Sigmoid colon (tissue), 7 donors: Measurements from ENCODE around the gene AUTS2. TPM values are rescaled to one million over a fixed set of nuclear protein-coding genes. Genes with fewer than 3 reads are reported as not detected.

Experiments
- DNase-seq: peaks from one replicate; pipeline ENCODE4 v3.0.0-alpha.2; 2019
- H3K27ac ChIP-seq, 4 donors: fragments of 200-600 bp; sonication (generic); one replicate each; pipeline ENCODE4 v1.5.1; 2016 to 2019; ENCODE audit warnings: mild to moderate bottlenecking in 1 of 4
- H3K27me3 ChIP-seq, 3 donors: fragments of 200-600 bp; sonication (generic); one replicate each; pipeline ENCODE4 v1.5.1; 2019; ENCODE audit warnings: mild to moderate bottlenecking in 1 of 3
- H3K36me3 ChIP-seq, 4 donors: fragments of 200-600 bp; sonication (generic); one replicate each; pipeline ENCODE4 v1.5.1; 2016 to 2019
- H3K4me1 ChIP-seq, 4 donors: fragments of 200-600 bp; sonication (generic); one replicate each; pipeline ENCODE4 v1.5.1; 2017 to 2019
- H3K4me3 ChIP-seq, 4 donors: fragments of 200-600 bp; sonication (generic); one replicate each; pipeline ENCODE4 v1.5.1; 2017 to 2019; ENCODE audit warnings: mild to moderate bottlenecking in 2 of 4, moderate library complexity in 1 of 4
- H3K9me3 ChIP-seq, 4 donors: fragments of 200-600 bp in 3 of 4; sonication (generic) in 3 of 4; one replicate each; pipeline versions ENCODE4 v1.5.1 to v1.6.1; 2013 to 2019
- EP300 ChIP-seq, 4 donors: sonication (generic); formaldehyde crosslinking; IDR thresholded peaks; one replicate each; pipeline ENCODE4 v1.6.1; 2017; ENCODE audit warnings: antibody characterized with exemption in 4 of 4
- POLR2A ChIP-seq, 2 donors: fragments of 450-650 bp; IDR thresholded peaks; one replicate each; pipeline ENCODE4 v1.6.1; 2016; ENCODE audit warnings: antibody characterized with exemption in 2 of 2, mild to moderate bottlenecking in 2 of 2, moderate library complexity in 2 of 2
- POLR2AphosphoS5 ChIP-seq, 4 donors: sonication (generic); formaldehyde crosslinking; IDR thresholded peaks; one replicate each; pipeline ENCODE4 v1.6.1; 2017; ENCODE audit warnings: antibody characterized with exemption in 4 of 4
- WGBS, 2 donors: extraction: QIAGEN DNeasy Blood & Tissue Kit; methylation state at CpG; one replicate each; pipeline ENCODE4 v1.1.7; 2013; 5-methylcytosine and 5-hydroxymethylcytosine counted together
- intact Hi-C: fragments of 100-400 bp; cut with DNase I; formaldehyde crosslinking; loops from one replicate; pipeline ENCODE4 v1.15.1; 2023
- polyA plus RNA-seq, 3 donors: library from polyadenylated mRNA; stranded (reverse); fragments of 200-250 nt; gene quantifications; one replicate each; pipeline ENCODE4 v1.2.3, GENCODE V29; 2013
- total RNA-seq, 4 donors: library from RNA; depleted of rRNA; stranded (reverse); fragments of >200 nt; gene quantifications; one replicate each; pipeline ENCODE4 v1.1.0, GENCODE V29; 2016
- TF ChIP-seq, protein P1 (sequence below), 4 experiments: fragments of 450-650 bp in 3 of 4; fragments of 200-600 bp in 1 of 4; IDR thresholded peaks; one replicate each; pipeline ENCODE4 v1.5.1; 2016 to 2019; ENCODE audit warnings: antibody characterized with exemption in 4 of 4, mild to moderate bottlenecking in 3 of 4, moderate library complexity in 2 of 4
- donor health status: healthy with polysubstance abuse.
- donor health status: Bipolar disorder and iron deficiency.
- donor health status: healthy.

The AUTS2 gene
- total and polyA plus RNA-seq, 7 donors, result 3.6 to 55.7 (median 25.5) TPM

- Histone ChIP-seq H3K9me3 (no peaks in the 10 kb centered on the region), H3K27ac (no peak overlapping the region), H3K36me3 (no peaks in the 10 kb centered on the region), H3K27me3 (no peaks in the 10 kb centered on the region), H3K4me1 (peaks cover 0 to 38% (median 28%) of the 10 kb centered on the region in 4 donors), H3K4me3 (no peak overlapping the region)
- WGBS, 2 donors, result 78 to 87% methylated on average over 2 of the region's 2 CpGs
- TF ChIP-seq, protein P1, sequence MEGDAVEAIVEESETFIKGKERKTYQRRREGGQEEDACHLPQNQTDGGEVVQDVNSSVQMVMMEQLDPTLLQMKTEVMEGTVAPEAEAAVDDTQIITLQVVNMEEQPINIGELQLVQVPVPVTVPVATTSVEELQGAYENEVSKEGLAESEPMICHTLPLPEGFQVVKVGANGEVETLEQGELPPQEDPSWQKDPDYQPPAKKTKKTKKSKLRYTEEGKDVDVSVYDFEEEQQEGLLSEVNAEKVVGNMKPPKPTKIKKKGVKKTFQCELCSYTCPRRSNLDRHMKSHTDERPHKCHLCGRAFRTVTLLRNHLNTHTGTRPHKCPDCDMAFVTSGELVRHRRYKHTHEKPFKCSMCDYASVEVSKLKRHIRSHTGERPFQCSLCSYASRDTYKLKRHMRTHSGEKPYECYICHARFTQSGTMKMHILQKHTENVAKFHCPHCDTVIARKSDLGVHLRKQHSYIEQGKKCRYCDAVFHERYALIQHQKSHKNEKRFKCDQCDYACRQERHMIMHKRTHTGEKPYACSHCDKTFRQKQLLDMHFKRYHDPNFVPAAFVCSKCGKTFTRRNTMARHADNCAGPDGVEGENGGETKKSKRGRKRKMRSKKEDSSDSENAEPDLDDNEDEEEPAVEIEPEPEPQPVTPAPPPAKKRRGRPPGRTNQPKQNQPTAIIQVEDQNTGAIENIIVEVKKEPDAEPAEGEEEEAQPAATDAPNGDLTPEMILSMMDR (IDR thresholded peaks at IDR 0.05), result no peak
- TF ChIP-seq POLR2AphosphoS5 (IDR thresholded peaks at IDR 0.05) (no peak), POLR2A (IDR thresholded peaks at IDR 0.05) (no peak), EP300 (IDR thresholded peaks at IDR 0.05) (no peak)
- DNase-seq, result no peak
- intact Hi-C loops, result no loop called here
These were observed 22.4 kb downstream of the AUTS2 start for GRCh38 chr7:69620650-69621049.

GRCh38 chr7:69622014-69622835, 23.9 kb downstream of the AUTS2 start:
- Histone ChIP-seq H3K27ac (no peak overlapping the region), H3K4me3 (no peak overlapping the region), H3K27me3 (no peaks in the 10 kb centered on the region), H3K9me3 (no peaks in the 10 kb centered on the region), H3K36me3 (no peaks in the 10 kb centered on the region), H3K4me1 (peaks cover 0 to 34% (median 26%) of the 10 kb centered on the region in 4 donors)
- TF ChIP-seq EP300 (IDR thresholded peaks at IDR 0.05) (no peak), POLR2A (IDR thresholded peaks at IDR 0.05) (no peak), POLR2AphosphoS5 (IDR thresholded peaks at IDR 0.05) (no peak)
- TF ChIP-seq, protein P1 (IDR thresholded peaks at IDR 0.05), result no peak
- DNase-seq, result no peak
- WGBS, 2 donors, result 26 to 62% methylated on average over 2 of the region's 2 CpGs
- intact Hi-C loops, result no loop called here

DNA sequence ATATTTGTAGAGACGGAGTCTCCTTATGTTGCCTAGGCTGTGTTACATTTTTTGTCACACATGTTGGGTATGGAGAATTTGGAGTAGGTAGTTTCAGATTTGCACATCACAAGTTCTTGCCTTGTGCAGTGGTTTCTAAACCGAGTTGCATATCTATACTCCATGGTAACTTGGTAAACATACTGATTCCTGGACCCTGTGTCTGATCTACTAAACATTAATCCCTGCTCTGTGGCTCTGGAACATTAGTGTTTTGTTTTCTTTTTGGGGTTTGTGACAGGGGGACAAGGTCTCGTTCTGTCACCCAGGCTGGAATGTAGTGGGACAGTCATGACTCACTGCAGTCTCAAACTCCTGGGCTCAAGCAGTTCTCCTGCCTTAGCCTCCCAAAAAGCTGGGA, 24.7 kb downstream of the AUTS2 start:
- no peak for TF ChIP-seq EP300 (IDR thresholded peaks at IDR 0.05)
- no peak for TF ChIP-seq POLR2A (IDR thresholded peaks at IDR 0.05)
- TF ChIP-seq, protein P1 (IDR thresholded peaks at IDR 0.05), result no peak
- TF ChIP-seq POLR2AphosphoS5 (IDR thresholded peaks at IDR 0.05), result no peak
- Histone ChIP-seq H3K4me1 (peaks cover 0 to 34% (median 26%) of the 10 kb centered on the region in 4 donors), H3K36me3 (no peaks in the 10 kb centered on the region), H3K27ac (no peak overlapping the region), H3K9me3 (no peaks in the 10 kb centered on the region), H3K4me3 (no peak overlapping the region), H3K27me3 (no peaks in the 10 kb centered on the region)
- intact Hi-C loops, result no loop called here
- no peak for DNase-seq
- 42 to 67% methylated on average over 3 of the region's 3 CpGs for WGBS, 2 donors

- intact Hi-C loops, result no loop called here
- 72 to 80% methylated on average over 8 of the region's 8 CpGs for WGBS, 2 donors
These were observed 26.4 kb downstream of the AUTS2 start for GRCh38 chr7:69624435-69625230.

More at GRCh38 chr7:69624435-69625230, 26.4 kb downstream of the AUTS2 start:
- TF ChIP-seq, protein P1 (IDR thresholded peaks at IDR 0.05), result no peak
- TF ChIP-seq EP300 (IDR thresholded peaks at IDR 0.05), result no peak
- TF ChIP-seq POLR2AphosphoS5 (IDR thresholded peaks at IDR 0.05), result no peak
- no peak for TF ChIP-seq POLR2A (IDR thresholded peaks at IDR 0.05)
- Histone ChIP-seq H3K27me3 (no peaks in the 10 kb centered on the region), H3K9me3 (no peaks in the 10 kb centered on the region), H3K4me3 (no peak overlapping the region), H3K36me3 (no peaks in the 10 kb centered on the region), H3K27ac (no peak overlapping the region), H3K4me1 (peaks cover 0 to 32% (median 24%) of the 10 kb centered on the region in 4 donors)
- no peak for DNase-seq
